GM19463 (cell line): Measurements from ENCODE around the gene MSN.
A peak's percentile ranks its signal among the peaks of the same experiment; 100 is the strongest.
"Not testable (repeated sequence)": the region's sequence is repeated elsewhere in the genome, so short reads cannot be mapped to it uniquely, and the experiment has no call there.

ENCODE experiments used
- ATAC-seq: cut with Tn5 transposase; IDR thresholded peaks from one replicate; pipeline ENCODE4 v1.9.1; 2021; ENCODE audit warnings: mild to moderate bottlenecking, moderate library complexity; ENCODE audit not compliant: unreplicated experiment

The MSN gene

GRCh38 chrX:65667503-65668376 lies at the start of gene MSN:
Gene MSN (plus strand): TSS chrX:65667654. CDS start chrX:65667842, 188 bp downstream.
- ATAC-seq, result peak; percentile 73

- not testable (repeated sequence) for ATAC-seq
These were observed 47.3 kb upstream of the MSN start for GRCh38 chrX:65620096-65620705.

- no peak for ATAC-seq
These were observed 36.7 kb upstream of the MSN start for GRCh38 chrX:65630771-65631170.

GRCh38 chrX:65633826-65634225 lies 33.6 kb upstream of the MSN start:
- ATAC-seq, result no peak

- ATAC-seq, result no peak
These were observed 32.7 kb upstream of the MSN start for GRCh38 chrX:65634732-65635131.

- no peak for ATAC-seq
These were observed 32.1 kb upstream of the MSN start for GRCh38 chrX:65635378-65635777.

- ATAC-seq, result no peak
These were observed 31.6 kb upstream of the MSN start for GRCh38 chrX:65635822-65636221.

- ATAC-seq, result not testable (repeated sequence)
These were observed 31.2 kb upstream of the MSN start for GRCh38 chrX:65636261-65636660.

GRCh38 chrX:65637335-65637734 lies 30.1 kb upstream of the MSN start:
- ATAC-seq, result no peak

GRCh38 chrX:65642914-65643491 lies 24.5 kb upstream of the MSN start:
- ATAC-seq, result no peak

GRCh38 chrX:65643531-65644052 lies 23.9 kb upstream of the MSN start:
- no peak for ATAC-seq

GRCh38 chrX:65644621-65645289 lies 22.7 kb upstream of the MSN start:
- no peak for ATAC-seq

GRCh38 chrX:65647801-65648200 lies 19.7 kb upstream of the MSN start:
- ATAC-seq, result no peak

- ATAC-seq, result no peak
These were observed 15.4 kb upstream of the MSN start for GRCh38 chrX:65652098-65652497.

- not testable (repeated sequence) for ATAC-seq
These were observed 10.4 kb upstream of the MSN start for GRCh38 chrX:65657009-65657441.

GRCh38 chrX:65657659-65658058 lies 9.8 kb upstream of the MSN start:
- ATAC-seq, result no peak

GRCh38 chrX:65658229-65658628 lies 9.2 kb upstream of the MSN start:
- peak; percentile 41 for ATAC-seq

GRCh38 chrX:65667157-65667502 lies 324 bp upstream of the MSN start:
- no peak for ATAC-seq

- peak; percentile 18 for ATAC-seq
These were observed 1.2 kb downstream of the MSN start for GRCh38 chrX:65668377-65669310.

GRCh38 chrX:65671286-65671685 lies 3.8 kb downstream of the MSN start:
- no peak for ATAC-seq
